CD4-positive, alpha-beta T cell (primary cell): Measurements from ENCODE around the gene HMBS. TPM values are rescaled to one million over a fixed set of nuclear protein-coding genes. Genes with fewer than 3 reads are reported as not detected.

ENCODE experiments used
- ATAC-seq: fragments of 200-7000 bp; cut with Tn5 transposase; one replicate; pipeline ENCODE4 v1.10.0; 2022; ENCODE audit warnings: mild to moderate bottlenecking; ENCODE audit not compliant: poor library complexity
- CTCF ChIA-PET: fragments of 350-600 bp; sonication (Branson Sonifier 250); formaldehyde crosslinking; loops from one replicate; lab custom pipeline; 2021; ENCODE audit warnings: antibody characterized with exemption, inconsistent platforms; lab: Charles Lee
- POLR2A ChIA-PET: fragments of 350-600 bp; sonication (Branson Sonifier 250); formaldehyde crosslinking; loops from one replicate; lab custom pipeline; 2021; ENCODE audit warnings: antibody characterized with exemption, inconsistent platforms; lab: Charles Lee
- DNase-seq, 14 experiments: peaks; one replicate each; pipeline ENCODE4 v3.0.0-alpha.2; 2013 to 2020; ENCODE audit warnings: mixed read lengths in 2 of 14
- H3K27ac ChIP-seq, 2 donors: one replicate each; pipeline versions ENCODE4 v1.5.1 to v1.7.0; 2013; ENCODE audit warnings: low read length in 2 of 2, low read depth in 1 of 2, mild to moderate bottlenecking in 1 of 2
- H3K27me3 ChIP-seq, 2 experiments: 1 replicate in 1 of 2; 2 replicates in 1 of 2; pipeline versions ENCODE4 v1.6.1 to v1.7.0; 2013; ENCODE audit warnings: low read length in 2 of 2, control low read depth in 1 of 2, mild to moderate bottlenecking in 1 of 2, moderate library complexity in 1 of 2; ENCODE audit not compliant: insufficient read depth in 2 of 2, control insufficient read depth in 1 of 2
- H3K36me3 ChIP-seq: one replicate; pipeline ENCODE4 v1.6.1; 2013; ENCODE audit warnings: low read length, control low read depth; ENCODE audit not compliant: insufficient read depth
- H3K4me1 ChIP-seq: one replicate; pipeline ENCODE4 v1.6.1; 2013; ENCODE audit warnings: low read length, control low read depth; ENCODE audit not compliant: insufficient read depth
- H3K4me3 ChIP-seq: one replicate; pipeline ENCODE4 v1.5.1; 2013; ENCODE audit warnings: mild to moderate bottlenecking, low read length, moderate library complexity
- H3K9me3 ChIP-seq, 2 experiments: 1 replicate in 1 of 2; 2 replicates in 1 of 2; pipeline versions ENCODE4 v1.6.1 to v1.7.0; 2013; ENCODE audit warnings: low read length in 2 of 2, mild to moderate bottlenecking in 2 of 2, control low read depth in 1 of 2, moderate library complexity in 1 of 2; ENCODE audit not compliant: control insufficient read depth in 1 of 2, insufficient read depth in 1 of 2
- H3K27ac Mint-ChIP-seq: one replicate; pipeline ENCODE4 v1.8.0; 2020; ENCODE audit warnings: mixed read lengths
- H3K27me3 Mint-ChIP-seq: one replicate; pipeline ENCODE4 v1.8.0; 2021; ENCODE audit warnings: mixed read lengths
- H3K36me3 Mint-ChIP-seq: one replicate; pipeline ENCODE4 v1.8.0; 2021; ENCODE audit warnings: low read depth, mixed read lengths
- H3K4me1 Mint-ChIP-seq: one replicate; pipeline ENCODE4 v1.8.0; 2021; ENCODE audit warnings: low read depth, mixed read lengths
- H3K4me3 Mint-ChIP-seq: one replicate; pipeline ENCODE4 v1.8.0; 2020; ENCODE audit warnings: mild to moderate bottlenecking, mixed read lengths
- H3K9me3 Mint-ChIP-seq: one replicate; pipeline ENCODE4 v1.8.0; 2020; ENCODE audit warnings: mixed read lengths
- CTCF ChIP-seq: fragments of 200-600 bp; IDR thresholded peaks from one replicate; pipeline ENCODE4 v1.8.0; 2022; ENCODE audit warnings: antibody characterized with exemption, mild to moderate bottlenecking
- intact Hi-C, 2 experiments: fragments of 100-400 bp; cut with DNase I in 1 of 2; cut with micrococcal nuclease in 1 of 2; formaldehyde crosslinking; loops; one replicate each; pipeline versions ENCODE4 v1.15.1 to v1.9.0; 2023 to 2025; cut with DNase I, micrococcal nuclease
- total RNA-seq, 174 experiments: library from RNA in 2 of 174; stranded (reverse) in 2 of 174; gene quantifications; one replicate each; pipeline ENCODE4 v1.2.3 and lab custom pipeline; 2021 to 2026

HMBS gene
- total RNA-seq, 2 experiments from 2014 or later: 3.4 to 4.1 TPM

- H3K9me3 ChIP-seq: no peaks in the 10 kb centered on the region
- TF ChIP-seq CTCF: no peak
- no peak overlapping the region for H3K27ac Mint-ChIP-seq
- no peak for DNase-seq
- ChIA-PET CTCF (no interaction called here), POLR2A (interaction anchor here (0.7 to 2.1 kb wide), 3 partner anchors 20 to 53 kb away, joined by 3 to 4 read pairs (median 3); no protein-coding TSS in a partner anchor)
- H3K4me3 Mint-ChIP-seq: no peak overlapping the region
- H3K27me3 Mint-ChIP-seq: no peaks in the 10 kb centered on the region
- peaks cover 27% of the 10 kb centered on the region for H3K4me1 ChIP-seq
- no peaks in the 10 kb centered on the region for H3K9me3 Mint-ChIP-seq
- H3K27ac ChIP-seq: no peak overlapping the region
- peaks cover 32% of the 10 kb centered on the region for H3K4me1 Mint-ChIP-seq
- no peak for ATAC-seq
- H3K36me3 Mint-ChIP-seq: peaks cover 11% of the 10 kb centered on the region
- H3K36me3 ChIP-seq: peaks cover 2% of the 10 kb centered on the region
- intact Hi-C loops: no loop called here
- H3K4me3 ChIP-seq: no peak overlapping the region
- no peaks in the 10 kb centered on the region for H3K27me3 ChIP-seq
Measured at GRCh38 chr11:119062779-119063178, 21.9 kb upstream of the HMBS start.

DNA sequence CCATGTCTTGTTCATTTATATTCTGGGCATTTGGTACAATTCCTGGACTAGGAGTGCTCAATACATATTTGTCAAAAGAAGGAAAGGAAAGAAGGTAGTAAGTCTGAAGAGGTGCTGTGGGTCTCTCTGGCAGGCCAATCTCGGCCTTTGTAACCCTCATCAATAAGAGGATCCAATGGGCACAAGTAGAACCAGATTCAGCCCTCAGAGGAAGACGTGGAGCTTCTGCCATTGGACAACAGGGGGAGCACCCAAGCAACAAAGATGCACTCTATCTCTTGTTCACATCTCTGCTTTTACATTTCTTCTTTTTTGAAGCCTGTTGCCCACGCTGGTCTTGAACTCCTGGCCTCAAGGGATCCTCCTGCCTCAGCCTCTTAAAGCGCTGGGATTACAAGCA lies 19.3 kb upstream of the HMBS start:
- Mint-ChIP-seq H3K4me3 (peak overlapping the region; percentile 22), H3K4me1 (peaks cover 39% of the 10 kb centered on the region), H3K27ac (peak overlapping the region; percentile 90), H3K9me3 (no peaks in the 10 kb centered on the region), H3K27me3 (no peaks in the 10 kb centered on the region), H3K36me3 (peaks cover 27% of the 10 kb centered on the region)
- Histone ChIP-seq H3K27me3 (no peaks in the 10 kb centered on the region), H3K4me3 (no peak overlapping the region), H3K9me3 (no peaks in the 10 kb centered on the region), H3K4me1 (peaks cover 39% of the 10 kb centered on the region), H3K27ac (no peak overlapping the region), H3K36me3 (peaks cover 11% of the 10 kb centered on the region)
- intact Hi-C loops: loop anchor here (1.0 to 5.0 kb wide), 4 partner anchors 37 to 132 kb away; partner anchors contain the start of genes DPAGT1 (in 1 of the 2) and HINFP (in 1 of the 2)
- ChIA-PET CTCF (interaction anchor here (0.7 to 1.2 kb wide), 8 partner anchors 9 to 47 kb away, joined by 3 read pairs; partner anchors contain the start of genes DPAGT1, HMBS, RPS25 and TRAPPC4), POLR2A (interaction anchor here (0.5 to 1.5 kb wide), 4 partner anchors 10 to 48 kb away, joined by 3 to 7 read pairs (median 4); partner anchors contain the start of genes RPS25 and SLC37A4)
- no peak for ATAC-seq
- DNase-seq: peak in 13 of 14 experiments; percentile 7 to 78 (median 40)
- TF ChIP-seq CTCF: peak; percentile 56

GRCh38 chr11:119067371-119068222 lies 17.1 kb upstream of the HMBS start, which contains the start of gene VPS11:
VPS11 (plus strand) TSS chr11:119067818; CDS start chr11:119067824, 6 bp downstream.
- peak within 1 kb of the TSS; percentile 91 for H3K4me3 Mint-ChIP-seq
- peak; percentile 91 for ATAC-seq
- H3K4me1 ChIP-seq: peaks cover 43% of the 10 kb centered on the region
- H3K27me3 ChIP-seq: no peaks in the 10 kb centered on the region
- H3K4me3 ChIP-seq: peak within 1 kb of the TSS; percentile 99
- intact Hi-C loops: loop anchor here (1.0 to 5.0 kb wide), 9 partner anchors 10 to 55 kb away; partner anchors contain the start of genes DPAGT1 (in 2 of the 2), HINFP (in 2 of the 2), RPS25 (in 2 of the 2) and TRAPPC4 (in 2 of the 2)
- CTCF ChIA-PET: interaction anchor here (1.0 to 3.9 kb wide), 6 partner anchors 10 to 289 kb away, joined by 3 to 22 read pairs (median 4); partner anchors contain the start of genes HMBS, HYOU1, NLRX1 and SLC37A4
- no peaks in the 10 kb centered on the region for H3K9me3 Mint-ChIP-seq
- peaks cover 29% of the 10 kb centered on the region for H3K36me3 ChIP-seq
- no peaks in the 10 kb centered on the region for H3K9me3 ChIP-seq
- H3K27ac Mint-ChIP-seq: peak within 1 kb of the TSS; percentile 90
- H3K27me3 Mint-ChIP-seq: no peaks in the 10 kb centered on the region
- DNase-seq: peak; percentile 93 to 99 (median 98)
- H3K27ac ChIP-seq: peak within 1 kb of the TSS; percentile 84 to 95
- TF ChIP-seq CTCF: no peak
- H3K4me1 Mint-ChIP-seq: peaks cover 45% of the 10 kb centered on the region
- H3K36me3 Mint-ChIP-seq: peaks cover 47% of the 10 kb centered on the region
- POLR2A ChIA-PET: interaction anchor here (0.6 to 2.2 kb wide), 40 partner anchors 9 to 669 kb away, joined by 3 to 55 read pairs (median 4); partner anchors contain the start of genes C2CD2L, CBL, CENATAC and DDX6
